Measurements from ENCODE around the gene HK1.

HK1 gene

DNA sequence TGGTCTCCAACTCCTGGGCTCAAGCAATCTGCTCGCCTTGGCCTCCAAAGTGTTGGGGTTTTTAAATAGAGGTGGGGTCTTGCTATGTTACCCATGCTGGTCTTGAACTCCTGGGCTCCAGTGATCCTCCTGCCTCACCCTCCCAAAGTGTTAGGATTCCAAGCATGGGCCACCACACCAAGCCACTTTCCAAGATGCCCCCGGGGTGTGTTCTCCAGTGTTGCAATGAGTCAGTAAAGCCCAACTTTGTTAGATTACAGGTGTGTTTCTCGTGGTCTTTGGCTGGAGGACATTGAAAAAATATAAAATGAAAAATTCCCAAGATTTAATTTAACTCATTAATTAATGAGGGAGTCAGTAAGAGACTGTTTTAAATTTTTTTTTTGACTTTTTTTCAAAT, 109.2 kb downstream of the HK1 start:
- TF ChIP-seq, protein P1, sequence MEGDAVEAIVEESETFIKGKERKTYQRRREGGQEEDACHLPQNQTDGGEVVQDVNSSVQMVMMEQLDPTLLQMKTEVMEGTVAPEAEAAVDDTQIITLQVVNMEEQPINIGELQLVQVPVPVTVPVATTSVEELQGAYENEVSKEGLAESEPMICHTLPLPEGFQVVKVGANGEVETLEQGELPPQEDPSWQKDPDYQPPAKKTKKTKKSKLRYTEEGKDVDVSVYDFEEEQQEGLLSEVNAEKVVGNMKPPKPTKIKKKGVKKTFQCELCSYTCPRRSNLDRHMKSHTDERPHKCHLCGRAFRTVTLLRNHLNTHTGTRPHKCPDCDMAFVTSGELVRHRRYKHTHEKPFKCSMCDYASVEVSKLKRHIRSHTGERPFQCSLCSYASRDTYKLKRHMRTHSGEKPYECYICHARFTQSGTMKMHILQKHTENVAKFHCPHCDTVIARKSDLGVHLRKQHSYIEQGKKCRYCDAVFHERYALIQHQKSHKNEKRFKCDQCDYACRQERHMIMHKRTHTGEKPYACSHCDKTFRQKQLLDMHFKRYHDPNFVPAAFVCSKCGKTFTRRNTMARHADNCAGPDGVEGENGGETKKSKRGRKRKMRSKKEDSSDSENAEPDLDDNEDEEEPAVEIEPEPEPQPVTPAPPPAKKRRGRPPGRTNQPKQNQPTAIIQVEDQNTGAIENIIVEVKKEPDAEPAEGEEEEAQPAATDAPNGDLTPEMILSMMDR (IDR thresholded peaks at IDR 0.05; ENCODE audit: insufficient read depth, low read depth, low read length, missing control alignments): no peak
- DNase-seq (ENCODE audit: low read depth): no peak
- H3K4me3 ChIP-seq (ENCODE audit: low read depth, low read length): no peak overlapping the region

DNA sequence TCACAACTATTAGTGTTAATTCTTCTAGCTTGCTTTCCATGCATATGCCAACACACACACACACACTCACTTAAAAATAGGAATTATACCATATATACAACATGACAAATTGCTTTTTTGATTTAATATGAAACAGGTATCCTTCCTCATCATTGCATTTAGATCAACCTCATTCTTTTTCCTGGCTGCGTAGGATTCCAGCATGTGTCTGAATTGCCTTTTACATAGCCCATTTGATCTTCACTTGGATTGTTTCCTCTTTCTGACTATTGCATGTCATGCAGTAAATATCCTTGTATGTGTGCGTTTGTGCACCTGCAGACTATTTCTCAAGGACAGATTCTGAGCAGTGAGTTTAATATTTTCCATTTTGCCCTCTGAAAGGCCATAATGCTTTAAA, 110.2 kb downstream of the HK1 start:
- TF ChIP-seq, protein P1 (IDR thresholded peaks at IDR 0.05; ENCODE audit: insufficient read depth, low read depth, low read length, missing control alignments): no peak
- H3K4me3 ChIP-seq (ENCODE audit: low read depth, low read length): no peak overlapping the region
- no peak for DNase-seq (ENCODE audit: low read depth)

DNA sequence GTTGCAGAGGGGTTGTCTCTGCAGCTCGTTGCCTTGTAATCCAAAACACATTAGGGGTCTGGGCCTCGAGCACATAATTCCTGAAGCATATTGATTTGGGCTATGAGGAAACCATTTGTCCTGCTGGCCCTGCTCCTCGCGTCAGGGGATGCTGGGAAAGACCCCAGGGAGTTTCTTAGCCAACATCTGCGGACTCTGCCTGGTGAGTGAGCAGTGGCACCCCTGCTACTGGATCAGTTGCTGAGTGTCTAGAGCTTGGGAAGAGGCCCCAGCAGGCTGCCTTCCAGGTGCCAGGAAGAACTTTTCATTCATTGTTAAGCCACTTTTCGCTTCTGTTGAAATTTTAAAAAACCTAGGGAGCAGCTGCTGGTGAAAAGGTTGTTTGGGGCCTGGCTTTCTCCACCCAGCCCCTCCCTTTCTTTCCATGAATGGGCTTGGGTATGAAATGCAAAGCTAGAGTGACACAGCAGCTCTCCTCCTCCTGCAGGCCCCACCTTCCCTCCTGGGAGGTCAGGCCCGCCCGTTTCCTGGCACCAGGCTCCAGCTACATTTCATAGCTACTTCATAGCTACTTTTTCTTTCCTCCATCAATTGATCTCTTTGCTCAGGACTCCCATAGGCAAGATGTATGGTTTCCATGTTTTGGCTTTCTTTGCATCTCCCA, 111.7 kb downstream of the HK1 start:
- TF ChIP-seq, protein P1 (IDR thresholded peaks at IDR 0.05; ENCODE audit: insufficient read depth, low read depth, low read length, missing control alignments): no peak
- no peak for DNase-seq (ENCODE audit: low read depth)
- H3K4me3 ChIP-seq (ENCODE audit: low read depth, low read length): no peak overlapping the region

DNA sequence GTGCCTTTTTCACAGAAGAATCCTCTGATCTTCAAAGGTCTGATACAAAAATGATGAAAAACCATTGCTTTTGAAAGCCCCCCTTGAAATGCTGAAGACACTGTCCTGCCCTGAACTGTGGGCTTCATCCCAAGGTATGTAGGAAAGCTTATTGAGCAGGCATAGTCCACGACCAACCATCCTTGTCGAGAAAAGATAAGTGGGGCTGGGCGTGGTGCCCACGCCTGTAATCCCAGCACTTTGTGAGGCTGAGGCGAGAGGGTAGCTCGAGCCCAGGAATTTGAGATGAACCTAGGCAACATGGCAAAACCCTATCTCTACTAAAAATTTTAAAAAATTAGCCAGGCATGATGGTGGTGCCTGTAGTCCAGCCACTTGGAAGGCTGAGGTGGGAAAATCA, 112.9 kb downstream of the HK1 start:
- DNase-seq (ENCODE audit: low read depth): no peak
- TF ChIP-seq, protein P1 (IDR thresholded peaks at IDR 0.05; ENCODE audit: insufficient read depth, low read depth, low read length, missing control alignments): no peak
- no peak overlapping the region for H3K4me3 ChIP-seq (ENCODE audit: low read depth, low read length)

DNA sequence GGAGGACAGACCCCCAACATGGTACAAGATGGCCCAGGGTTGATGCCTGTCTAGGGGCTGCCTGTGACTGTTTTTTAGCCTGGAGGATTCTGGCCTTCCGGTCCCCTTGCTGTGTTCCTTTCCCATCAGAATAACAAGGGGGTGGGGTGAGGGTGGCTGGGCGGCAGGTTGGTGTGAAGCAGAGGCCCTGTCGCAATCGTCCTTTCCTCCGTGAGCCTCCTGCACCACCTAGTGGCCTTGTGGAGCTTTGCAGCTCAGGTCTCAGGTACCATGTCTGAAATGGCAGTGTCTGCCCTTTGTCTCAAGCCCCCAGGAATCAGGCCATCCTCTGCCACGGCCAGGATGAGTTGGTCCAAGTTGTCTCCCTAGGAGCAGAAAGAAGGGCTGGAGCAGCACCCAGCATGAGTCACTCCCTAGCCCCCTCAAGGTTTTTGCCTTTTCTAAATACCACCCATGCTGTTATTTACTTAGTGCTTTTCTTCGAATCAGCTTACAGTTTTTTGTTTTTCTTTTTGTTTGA, 114.2 kb downstream of the HK1 start:
- DNase-seq (ENCODE audit: low read depth): peak; percentile 87
- no peak overlapping the region for H3K4me3 ChIP-seq (ENCODE audit: low read depth, low read length)
- TF ChIP-seq, protein P1 (IDR thresholded peaks at IDR 0.05; ENCODE audit: insufficient read depth, low read depth, low read length, missing control alignments): peak; percentile 98

DNA sequence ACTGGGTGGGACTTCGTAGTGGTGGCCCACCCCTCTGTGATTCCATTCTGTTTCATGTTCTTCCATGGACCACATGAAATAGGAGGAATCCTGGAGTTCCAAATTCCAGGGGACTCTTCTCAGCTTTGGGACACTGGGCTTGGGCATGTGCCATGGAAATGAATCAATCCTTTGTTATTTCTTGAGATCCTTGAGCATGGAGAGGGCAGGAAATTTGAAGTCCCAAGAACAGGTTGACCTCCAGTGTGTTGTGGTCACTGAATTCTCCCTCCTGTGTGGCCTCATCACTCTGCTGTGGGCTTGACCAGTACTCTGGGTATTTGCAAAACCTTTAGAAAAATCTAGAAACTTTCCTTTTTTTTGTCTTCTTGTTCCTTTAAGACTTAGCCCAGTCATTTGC, 115.7 kb downstream of the HK1 start:
- TF ChIP-seq, protein P1 (IDR thresholded peaks at IDR 0.05; ENCODE audit: insufficient read depth, low read depth, low read length, missing control alignments): no peak
- H3K4me3 ChIP-seq (ENCODE audit: low read depth, low read length): no peak overlapping the region
- DNase-seq (ENCODE audit: low read depth): no peak

DNA sequence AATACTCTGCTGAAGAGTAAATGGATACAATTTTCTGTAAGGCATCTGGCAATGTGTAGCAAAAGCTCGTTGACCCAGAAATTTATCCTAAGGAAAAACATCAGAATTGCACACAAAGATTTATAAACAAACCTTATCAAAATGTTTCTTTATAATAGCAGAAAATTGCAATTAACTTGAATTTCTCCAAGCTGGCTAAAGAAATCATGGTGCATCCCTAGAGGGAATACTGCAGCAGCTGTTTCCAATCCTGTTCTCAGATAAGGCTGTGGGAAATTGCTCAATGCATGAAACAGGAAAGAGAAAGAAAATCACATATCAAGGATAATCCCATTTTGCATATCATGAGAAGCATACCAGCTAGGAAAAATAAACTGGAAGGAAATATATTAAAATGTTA, 119.7 kb downstream of the HK1 start:
- no peak for DNase-seq (ENCODE audit: low read depth)
- H3K4me3 ChIP-seq (ENCODE audit: low read depth, low read length): no peak overlapping the region
- TF ChIP-seq, protein P1 (IDR thresholded peaks at IDR 0.05; ENCODE audit: insufficient read depth, low read depth, low read length, missing control alignments): no peak

Measured in GM12865 (cell line).